ENCODE results near the gene MAGI2. TPM values are rescaled to one million over a fixed set of nuclear protein-coding genes. Genes with fewer than 3 reads are reported as not detected.

The MAGI2 gene
- polyA plus RNA-seq, result not detected

DNA sequence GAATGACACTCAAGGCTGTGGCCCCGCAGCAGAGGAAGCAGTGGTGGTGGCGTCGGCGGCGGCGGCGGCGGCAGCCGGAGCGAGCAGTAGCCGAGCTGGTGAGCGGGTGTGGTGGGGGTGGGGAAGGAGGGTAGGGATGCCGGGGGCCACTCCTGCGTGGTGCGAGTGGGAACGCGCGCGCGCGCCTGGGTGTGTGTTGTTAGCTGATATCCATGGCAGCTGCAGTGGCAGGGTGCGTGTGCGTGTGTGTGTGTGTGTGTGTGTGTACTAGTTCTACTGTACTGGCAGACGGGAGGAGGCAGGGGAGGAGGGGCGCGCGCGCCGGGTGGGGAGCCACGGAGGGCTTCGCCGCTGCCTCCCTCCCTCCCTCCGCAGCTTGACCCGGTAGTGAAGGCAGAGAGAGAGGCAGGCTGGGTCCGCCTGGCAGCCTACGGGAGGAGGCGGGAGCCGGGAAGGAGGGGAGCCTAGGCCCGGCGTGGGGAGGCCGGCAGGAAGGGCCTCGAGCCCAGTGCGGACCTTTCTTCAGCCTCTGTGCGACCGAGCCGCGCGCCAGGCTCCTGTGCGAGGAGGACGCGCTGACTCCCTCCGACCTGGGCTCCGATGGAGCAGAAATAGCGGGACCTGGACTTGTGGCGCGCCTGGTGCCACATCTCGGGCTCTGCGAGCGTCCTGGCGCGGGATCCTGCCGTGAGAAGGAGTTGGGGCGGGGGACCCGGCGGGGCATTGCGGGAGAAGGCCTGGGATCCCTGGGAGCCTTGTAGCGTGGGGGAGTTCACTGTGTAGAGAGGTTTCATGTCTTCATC is at the start of gene MAGI2:
Gene MAGI2 (minus strand): TSS at position 110 of the 803 bp plus-strand sequence. CDS start 347 bp downstream, outside the sequence.
- H3K36me3 Mint-ChIP-seq, result peaks cover 0 to 4% (median 3%) of the 10 kb centered on the region in 3 donors
- H3K4me3 Mint-ChIP-seq, result peak within 1 kb of the TSS; percentile 29 to 76 (median 56)
- H3K27ac Mint-ChIP-seq, result peak within 1 kb of the TSS in 1 of 6 donors; percentile 52
- no peak for DNase-seq
- peaks cover 0 to 43% (median 15%) of the 10 kb centered on the region in 6 donors for H3K9me3 Mint-ChIP-seq
- H3K27me3 Mint-ChIP-seq (ENCODE audit: low read depth in 3 of 3), result peaks cover 1 to 3% (median 2%) of the 10 kb centered on the region in 3 donors
- H3K4me1 Mint-ChIP-seq, result peaks cover 0 to 5% of the 10 kb centered on the region in 2 donors

- Mint-ChIP-seq H3K4me3 (no peak overlapping the region), H3K27me3 (ENCODE audit: low read depth in 3 of 3) (peaks cover 0 to 2% (median 0%) of the 10 kb centered on the region in 3 donors), H3K36me3 (no peaks in the 10 kb centered on the region), H3K27ac (no peak overlapping the region), H3K9me3 (peaks cover 0 to 29% (median 14%) of the 10 kb centered on the region in 6 donors), H3K4me1 (no peaks in the 10 kb centered on the region)
- DNase-seq, result no peak
Observed at GRCh38 chr7:79502151-79502550, 48.7 kb upstream of the MAGI2 start.

- DNase-seq, result no peak
- Mint-ChIP-seq H3K4me1 (no peaks in the 10 kb centered on the region), H3K27ac (no peak overlapping the region), H3K36me3 (peaks cover 0 to 2% (median 0%) of the 10 kb centered on the region in 3 donors), H3K4me3 (no peak overlapping the region), H3K27me3 (ENCODE audit: low read depth in 3 of 3) (peaks cover 0 to 5% (median 0%) of the 10 kb centered on the region in 3 donors), H3K9me3 (peaks cover 0 to 37% (median 14%) of the 10 kb centered on the region in 6 donors)
Observed at GRCh38 chr7:79500759-79501158, 47.3 kb upstream of the MAGI2 start.

DNA sequence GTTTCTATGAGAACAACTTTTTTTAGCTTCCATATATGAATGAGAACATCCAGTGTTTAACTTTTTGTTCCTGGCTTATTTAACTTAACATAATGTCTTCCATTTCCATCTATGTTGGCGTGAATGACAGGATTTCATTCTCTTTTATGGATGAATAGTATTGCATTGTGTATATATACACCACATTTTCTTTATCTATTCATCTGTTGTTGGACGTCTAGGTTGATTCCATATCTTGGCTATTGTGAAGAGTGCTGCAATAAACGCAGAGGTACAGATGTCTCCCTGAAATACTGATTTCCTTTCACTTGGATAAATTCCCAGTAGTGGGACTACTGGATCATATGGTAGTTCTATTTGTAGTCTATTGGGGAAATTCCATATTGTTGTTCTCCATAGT is 44.3 kb upstream of the MAGI2 start:
- Mint-ChIP-seq H3K9me3 (peaks cover 0 to 36% (median 15%) of the 10 kb centered on the region in 6 donors), H3K36me3 (peaks cover 0 to 4% (median 0%) of the 10 kb centered on the region in 3 donors), H3K27ac (no peak overlapping the region), H3K4me1 (no peaks in the 10 kb centered on the region), H3K4me3 (no peak overlapping the region), H3K27me3 (ENCODE audit: low read depth in 3 of 3) (peaks cover 0 to 6% (median 0%) of the 10 kb centered on the region in 3 donors)
- DNase-seq, result no peak

DNA sequence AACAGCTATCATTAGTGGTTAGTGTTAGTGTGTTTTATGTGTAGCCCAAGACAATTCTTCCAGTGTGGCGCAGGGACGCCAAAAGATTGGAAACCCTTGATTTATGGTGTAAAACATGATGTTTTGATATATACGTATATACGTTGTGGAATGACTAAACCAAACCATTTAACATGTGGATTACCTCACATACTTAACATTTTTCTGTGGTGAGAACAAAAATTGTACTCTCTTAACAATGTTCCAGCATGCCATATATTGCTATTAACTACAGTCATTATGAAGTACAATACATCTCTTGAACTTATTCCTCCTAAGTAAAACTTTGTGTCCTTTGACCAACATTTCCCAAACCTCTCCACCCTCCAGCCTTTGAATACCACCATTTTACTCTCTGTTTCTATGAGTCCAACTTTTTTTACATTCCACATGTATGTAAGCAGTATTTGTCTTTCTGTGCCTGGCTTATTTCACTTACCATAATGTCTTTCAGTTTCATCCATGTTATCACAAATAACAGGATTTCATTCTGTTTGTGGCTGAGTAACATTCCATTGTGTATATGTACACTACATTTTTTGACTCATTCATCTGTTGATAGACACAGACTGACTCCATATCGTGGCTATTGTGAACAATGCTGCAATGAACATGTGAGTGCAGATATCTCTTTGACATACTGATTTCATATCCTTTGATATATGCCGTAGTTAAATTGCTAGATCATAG is 42.2 kb upstream of the MAGI2 start:
- peaks cover 0 to 4% (median 0%) of the 10 kb centered on the region in 3 donors for H3K36me3 Mint-ChIP-seq
- peaks cover 5 to 33% (median 16%) of the 10 kb centered on the region in 6 donors for H3K9me3 Mint-ChIP-seq
- H3K27ac Mint-ChIP-seq, result no peak overlapping the region
- no peak for DNase-seq
- no peak overlapping the region for H3K4me3 Mint-ChIP-seq
- no peaks in the 10 kb centered on the region for H3K4me1 Mint-ChIP-seq
- H3K27me3 Mint-ChIP-seq (ENCODE audit: low read depth in 3 of 3), result peaks cover 0 to 6% (median 2%) of the 10 kb centered on the region in 3 donors

DNA sequence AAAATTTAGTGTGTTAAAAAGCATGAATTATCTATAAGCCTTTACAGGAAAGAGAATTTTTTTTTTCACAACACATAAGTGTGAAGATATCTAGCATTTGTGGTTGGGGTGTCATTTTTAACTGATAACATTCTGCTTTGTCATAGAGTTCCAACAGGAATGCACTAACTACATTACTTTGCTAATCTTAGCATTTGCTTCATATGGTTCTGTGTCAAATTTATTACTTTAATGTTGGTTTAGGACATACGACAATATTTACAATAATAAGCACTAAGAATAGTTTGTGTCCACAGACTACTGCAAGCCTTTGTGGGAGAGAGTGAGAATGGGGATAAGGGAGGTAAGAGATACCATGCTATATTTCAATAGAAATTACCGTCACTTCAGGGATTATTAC is 40.6 kb upstream of the MAGI2 start:
- Mint-ChIP-seq H3K9me3 (peaks cover 5 to 37% (median 16%) of the 10 kb centered on the region in 6 donors), H3K27ac (no peak overlapping the region), H3K27me3 (ENCODE audit: low read depth in 3 of 3) (peaks cover 0 to 6% (median 2%) of the 10 kb centered on the region in 3 donors), H3K4me1 (no peaks in the 10 kb centered on the region), H3K4me3 (no peak overlapping the region), H3K36me3 (peaks cover 0 to 4% (median 0%) of the 10 kb centered on the region in 3 donors)
- DNase-seq, result no peak

DNA sequence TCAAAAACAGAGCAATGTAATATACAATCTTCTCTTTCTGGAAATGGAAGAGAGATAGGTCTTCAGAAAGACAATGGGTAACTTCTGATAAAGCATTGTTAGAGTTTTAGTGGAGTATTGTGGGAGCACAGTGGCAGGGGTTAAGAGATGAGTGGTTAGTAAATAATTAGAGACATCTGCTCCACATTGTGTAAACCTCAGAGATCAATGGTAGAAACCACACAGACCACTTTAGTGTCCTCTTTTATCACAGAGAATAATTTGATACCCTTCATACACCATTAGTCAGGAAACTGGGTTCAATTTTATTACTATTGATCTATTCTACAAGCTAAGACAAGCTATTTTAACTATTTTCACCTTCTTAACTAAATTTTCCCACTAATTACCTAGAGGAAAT is 35.9 kb upstream of the MAGI2 start:
- no peaks in the 10 kb centered on the region for H3K4me1 Mint-ChIP-seq
- peaks cover 6 to 26% (median 9%) of the 10 kb centered on the region in 6 donors for H3K9me3 Mint-ChIP-seq
- no peak overlapping the region for H3K4me3 Mint-ChIP-seq
- peaks cover 0 to 2% (median 0%) of the 10 kb centered on the region in 3 donors for H3K27me3 Mint-ChIP-seq (ENCODE audit: low read depth in 3 of 3)
- no peaks in the 10 kb centered on the region for H3K36me3 Mint-ChIP-seq
- no peak overlapping the region for H3K27ac Mint-ChIP-seq
- no peak for DNase-seq

DNA sequence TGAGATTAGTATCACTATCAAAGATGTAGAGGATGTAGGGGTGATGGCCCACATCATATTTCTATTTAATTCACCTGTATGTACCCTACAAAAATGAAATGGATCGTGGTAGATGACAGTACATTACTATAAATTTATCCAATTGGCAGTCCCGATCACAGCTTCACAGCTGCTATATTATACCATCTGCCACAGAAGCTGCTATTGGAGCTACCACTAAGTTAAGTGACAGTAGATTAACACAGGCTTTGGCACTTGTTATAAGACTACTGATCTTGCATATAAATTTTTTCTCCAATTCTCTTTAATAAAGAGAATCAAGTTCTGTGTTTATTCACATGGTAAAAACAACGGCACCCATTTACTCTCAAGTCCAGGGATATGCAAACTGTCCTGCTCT is 24.9 kb upstream of the MAGI2 start:
- H3K36me3 Mint-ChIP-seq, result no peaks in the 10 kb centered on the region
- peaks cover 0 to 27% (median 3%) of the 10 kb centered on the region in 6 donors for H3K9me3 Mint-ChIP-seq
- no peak overlapping the region for H3K27ac Mint-ChIP-seq
- H3K27me3 Mint-ChIP-seq (ENCODE audit: low read depth in 3 of 3), result peaks cover 0 to 1% (median 0%) of the 10 kb centered on the region in 3 donors
- no peaks in the 10 kb centered on the region for H3K4me1 Mint-ChIP-seq
- DNase-seq, result no peak
- no peak overlapping the region for H3K4me3 Mint-ChIP-seq

GRCh38 chr7:79475455-79475854 is 22.0 kb upstream of the MAGI2 start:
- DNase-seq, result no peak
- Mint-ChIP-seq H3K27me3 (ENCODE audit: low read depth in 3 of 3) (peaks cover 0 to 1% (median 0%) of the 10 kb centered on the region in 3 donors), H3K4me1 (no peaks in the 10 kb centered on the region), H3K27ac (no peak overlapping the region), H3K36me3 (no peaks in the 10 kb centered on the region), H3K4me3 (no peak overlapping the region), H3K9me3 (peaks cover 0 to 13% (median 2%) of the 10 kb centered on the region in 6 donors)

GRCh38 chr7:79471699-79472098 is 18.2 kb upstream of the MAGI2 start:
- Mint-ChIP-seq H3K27me3 (ENCODE audit: low read depth in 3 of 3) (no peaks in the 10 kb centered on the region), H3K36me3 (no peaks in the 10 kb centered on the region), H3K27ac (no peak overlapping the region), H3K4me1 (no peaks in the 10 kb centered on the region), H3K9me3 (peaks cover 0 to 15% (median 4%) of the 10 kb centered on the region in 6 donors), H3K4me3 (no peak overlapping the region)
- no peak for DNase-seq

GRCh38 chr7:79471283-79471682 is 17.8 kb upstream of the MAGI2 start:
- DNase-seq, result no peak
- peaks cover 0 to 15% (median 3%) of the 10 kb centered on the region in 6 donors for H3K9me3 Mint-ChIP-seq
- H3K36me3 Mint-ChIP-seq, result no peaks in the 10 kb centered on the region
- H3K27ac Mint-ChIP-seq, result no peak overlapping the region
- H3K4me3 Mint-ChIP-seq, result no peak overlapping the region
- H3K27me3 Mint-ChIP-seq (ENCODE audit: low read depth in 3 of 3), result no peaks in the 10 kb centered on the region
- H3K4me1 Mint-ChIP-seq, result no peaks in the 10 kb centered on the region

DNA sequence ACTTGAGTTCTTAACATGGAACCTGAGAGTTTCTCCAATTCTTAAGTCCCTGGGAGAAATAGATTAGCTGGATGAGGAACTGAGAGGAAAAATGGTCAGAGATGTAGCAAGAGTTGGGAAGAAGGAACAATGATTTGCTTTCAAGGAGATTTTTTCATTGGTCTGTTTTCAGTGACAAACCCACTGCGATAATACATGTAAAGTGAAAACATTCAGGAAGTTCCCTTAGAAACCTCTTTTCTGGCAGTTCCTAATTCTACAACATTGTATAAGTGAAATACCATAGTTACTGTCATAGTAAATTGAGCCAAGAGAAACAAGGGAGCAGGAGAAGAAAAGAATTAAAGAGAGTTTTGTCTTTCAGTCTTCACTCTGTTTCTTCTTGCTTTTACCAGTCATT is 12.1 kb upstream of the MAGI2 start:
- Mint-ChIP-seq H3K36me3 (no peaks in the 10 kb centered on the region), H3K4me1 (no peaks in the 10 kb centered on the region), H3K4me3 (no peak overlapping the region), H3K27ac (no peak overlapping the region), H3K9me3 (peaks cover 0 to 26% (median 9%) of the 10 kb centered on the region in 6 donors), H3K27me3 (ENCODE audit: low read depth in 3 of 3) (no peaks in the 10 kb centered on the region)
- no peak for DNase-seq

GRCh38 chr7:79464051-79464450 is 10.6 kb upstream of the MAGI2 start:
- no peak for DNase-seq
- H3K36me3 Mint-ChIP-seq, result no peaks in the 10 kb centered on the region
- H3K4me3 Mint-ChIP-seq, result no peak overlapping the region
- no peaks in the 10 kb centered on the region for H3K27me3 Mint-ChIP-seq (ENCODE audit: low read depth in 3 of 3)
- peaks cover 0 to 39% (median 12%) of the 10 kb centered on the region in 6 donors for H3K9me3 Mint-ChIP-seq
- H3K27ac Mint-ChIP-seq, result no peak overlapping the region
- no peaks in the 10 kb centered on the region for H3K4me1 Mint-ChIP-seq

GRCh38 chr7:79462390-79462789 is 8.9 kb upstream of the MAGI2 start:
- H3K9me3 Mint-ChIP-seq, result peaks cover 0 to 43% (median 11%) of the 10 kb centered on the region in 6 donors
- no peaks in the 10 kb centered on the region for H3K36me3 Mint-ChIP-seq
- no peak for DNase-seq
- H3K4me1 Mint-ChIP-seq, result no peaks in the 10 kb centered on the region
- H3K4me3 Mint-ChIP-seq, result no peak overlapping the region
- no peak overlapping the region for H3K27ac Mint-ChIP-seq
- no peaks in the 10 kb centered on the region for H3K27me3 Mint-ChIP-seq (ENCODE audit: low read depth in 3 of 3)

Data from immature natural killer cell (primary cell).